Nephron (organoid): Measurements from ENCODE around the gene CENPU.
"Not testable (repeated sequence)": the region's sequence is repeated elsewhere in the genome, so short reads cannot be mapped to it uniquely, and the experiment has no call there.

Source experiments
- H3K27ac Mint-ChIP-seq, 3 experiments: 2 replicates each; pipeline ENCODE4 v1.8.0; 2020; ENCODE audit warnings: mixed read lengths in 3 of 3, mild to moderate bottlenecking in 2 of 3, moderate library complexity in 1 of 3
- H3K27me3 Mint-ChIP-seq: 2 replicates; pipeline ENCODE4 v1.8.0; 2021; ENCODE audit warnings: low read depth, mild to moderate bottlenecking, moderate library complexity, mixed read lengths
- H3K36me3 Mint-ChIP-seq: 2 replicates; pipeline ENCODE4 v1.8.0; 2020; ENCODE audit warnings: low read depth, mixed read lengths
- H3K4me1 Mint-ChIP-seq: 2 replicates; pipeline ENCODE4 v1.8.0; 2020; ENCODE audit warnings: mixed read lengths
- H3K4me3 Mint-ChIP-seq, 3 experiments: 2 replicates each; pipeline ENCODE4 v1.8.0; 2020; ENCODE audit warnings: mild to moderate bottlenecking in 3 of 3, mixed read lengths in 3 of 3, moderate library complexity in 2 of 3
- H3K9me3 Mint-ChIP-seq: 2 replicates; pipeline ENCODE4 v1.8.0; 2020; ENCODE audit warnings: mixed read lengths
- TF ChIP-seq, protein P1 (sequence below), 3 experiments: fragments of 200-600 bp; sonication (generic); IDR thresholded peaks; one replicate each; pipeline ENCODE4 v1.5.0; 2021; ENCODE audit warnings: antibody characterized with exemption in 3 of 3; ENCODE audit not compliant: unreplicated experiment in 3 of 3

The CENPU gene

DNA sequence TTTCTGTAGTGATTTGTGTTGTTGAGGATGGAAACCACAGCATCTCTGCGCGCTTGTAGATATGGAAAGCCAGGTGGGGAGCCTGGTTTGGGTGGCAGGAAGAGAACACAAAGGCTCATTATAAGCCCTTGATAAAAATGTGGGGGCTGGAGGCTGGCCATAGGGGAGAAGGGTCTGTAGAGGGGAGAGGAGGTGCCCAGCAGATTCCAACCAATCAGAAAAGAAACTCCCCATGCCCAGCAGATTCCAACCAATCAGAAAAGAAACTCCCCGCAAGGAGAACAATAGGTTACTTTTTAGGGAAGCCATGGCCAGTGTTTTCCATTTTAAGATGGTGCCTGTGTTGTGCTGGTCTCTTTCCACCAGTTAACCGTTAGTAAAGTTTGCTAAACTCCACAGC, 9.8 kb upstream of the CENPU start:
- H3K4me3 Mint-ChIP-seq, result no peak overlapping the region
- H3K9me3 Mint-ChIP-seq, result peaks cover 8% of the 10 kb centered on the region
- H3K36me3 Mint-ChIP-seq, result no peaks in the 10 kb centered on the region
- H3K27ac Mint-ChIP-seq, result peak overlapping the region in 1 of 3 experiments; percentile 42
- H3K4me1 Mint-ChIP-seq, result peaks cover 29% of the 10 kb centered on the region
- TF ChIP-seq, protein P1, sequence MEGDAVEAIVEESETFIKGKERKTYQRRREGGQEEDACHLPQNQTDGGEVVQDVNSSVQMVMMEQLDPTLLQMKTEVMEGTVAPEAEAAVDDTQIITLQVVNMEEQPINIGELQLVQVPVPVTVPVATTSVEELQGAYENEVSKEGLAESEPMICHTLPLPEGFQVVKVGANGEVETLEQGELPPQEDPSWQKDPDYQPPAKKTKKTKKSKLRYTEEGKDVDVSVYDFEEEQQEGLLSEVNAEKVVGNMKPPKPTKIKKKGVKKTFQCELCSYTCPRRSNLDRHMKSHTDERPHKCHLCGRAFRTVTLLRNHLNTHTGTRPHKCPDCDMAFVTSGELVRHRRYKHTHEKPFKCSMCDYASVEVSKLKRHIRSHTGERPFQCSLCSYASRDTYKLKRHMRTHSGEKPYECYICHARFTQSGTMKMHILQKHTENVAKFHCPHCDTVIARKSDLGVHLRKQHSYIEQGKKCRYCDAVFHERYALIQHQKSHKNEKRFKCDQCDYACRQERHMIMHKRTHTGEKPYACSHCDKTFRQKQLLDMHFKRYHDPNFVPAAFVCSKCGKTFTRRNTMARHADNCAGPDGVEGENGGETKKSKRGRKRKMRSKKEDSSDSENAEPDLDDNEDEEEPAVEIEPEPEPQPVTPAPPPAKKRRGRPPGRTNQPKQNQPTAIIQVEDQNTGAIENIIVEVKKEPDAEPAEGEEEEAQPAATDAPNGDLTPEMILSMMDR (IDR thresholded peaks at IDR 0.05; ENCODE audit: unreplicated experiment in 3 of 3), result no peak
- H3K27me3 Mint-ChIP-seq, result peaks cover 4% of the 10 kb centered on the region

DNA sequence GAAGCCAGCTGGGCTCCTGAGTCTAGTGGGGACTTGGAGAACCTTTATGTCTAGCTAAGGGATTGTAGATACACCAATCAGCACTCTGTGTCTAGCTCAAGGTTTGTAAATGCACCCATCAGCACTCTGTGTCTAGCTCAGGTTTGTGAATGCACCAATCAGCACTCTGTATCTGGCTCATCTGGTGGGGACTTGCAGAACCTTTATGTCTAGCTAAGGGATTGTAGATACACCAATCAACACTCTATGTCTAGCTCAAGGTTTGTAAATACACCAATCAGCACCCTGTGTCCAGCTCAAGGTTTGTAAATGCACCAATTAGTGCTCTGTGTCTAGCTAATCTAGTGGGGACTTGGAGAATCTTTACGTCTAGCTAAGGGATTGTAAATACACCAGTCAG, 7.8 kb upstream of the CENPU start:
- H3K4me1 Mint-ChIP-seq, result peaks cover 11% of the 10 kb centered on the region
- H3K4me3 Mint-ChIP-seq, H3K36me3 Mint-ChIP-seq, H3K9me3 Mint-ChIP-seq, H3K27ac Mint-ChIP-seq, H3K27me3 Mint-ChIP-seq: not testable (repeated sequence)

DNA sequence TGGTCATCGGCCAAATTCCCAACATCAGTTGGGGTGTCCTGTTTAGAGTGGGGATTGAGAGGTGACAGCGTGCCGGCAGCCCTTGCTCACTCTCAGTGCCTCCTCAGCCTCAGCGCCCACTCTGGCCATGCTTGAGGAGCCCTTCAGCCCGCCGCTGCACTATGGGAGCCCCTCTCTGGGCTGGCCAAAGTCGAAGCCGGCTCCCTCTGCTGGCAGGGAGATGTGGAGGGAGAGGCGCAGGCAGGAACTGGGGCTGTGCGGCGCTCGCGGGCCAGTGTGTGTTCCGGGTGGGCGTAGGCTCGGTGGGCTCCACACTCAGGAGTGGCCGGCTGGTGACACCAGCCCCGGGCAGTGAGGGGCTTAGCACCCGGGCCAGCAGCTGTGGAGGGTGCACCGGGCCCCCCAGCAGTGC, 7.1 kb upstream of the CENPU start:
- Mint-ChIP-seq H3K4me3 (no peak overlapping the region), H3K27ac (no peak overlapping the region), H3K36me3 (no peaks in the 10 kb centered on the region), H3K9me3 (peaks cover 8% of the 10 kb centered on the region), H3K4me1 (peaks cover 6% of the 10 kb centered on the region), H3K27me3 (no peaks in the 10 kb centered on the region)
- TF ChIP-seq, protein P1 (IDR thresholded peaks at IDR 0.05; ENCODE audit: unreplicated experiment in 3 of 3), result no peak

DNA sequence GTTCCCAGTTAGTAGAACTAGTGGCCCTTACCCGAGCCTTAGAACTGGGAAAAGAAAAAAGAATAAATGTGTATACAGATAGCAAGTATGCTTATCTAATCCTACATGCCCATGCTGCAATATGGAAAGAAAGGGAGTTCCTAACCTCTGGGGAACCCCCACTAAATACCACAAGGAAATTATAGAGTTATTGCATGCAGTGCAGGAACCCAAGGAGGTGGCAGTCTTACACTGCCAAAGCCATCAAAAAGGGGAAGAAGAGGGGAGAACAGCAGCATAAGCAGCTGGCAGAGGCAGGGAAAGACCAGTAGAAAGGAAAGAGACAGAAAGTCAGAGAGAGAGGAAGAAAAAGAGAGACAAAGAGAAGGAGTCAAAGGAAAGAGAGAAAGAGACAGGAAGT, 5.7 kb upstream of the CENPU start:
- H3K4me3 Mint-ChIP-seq, H3K4me1 Mint-ChIP-seq: not testable (repeated sequence)

DNA sequence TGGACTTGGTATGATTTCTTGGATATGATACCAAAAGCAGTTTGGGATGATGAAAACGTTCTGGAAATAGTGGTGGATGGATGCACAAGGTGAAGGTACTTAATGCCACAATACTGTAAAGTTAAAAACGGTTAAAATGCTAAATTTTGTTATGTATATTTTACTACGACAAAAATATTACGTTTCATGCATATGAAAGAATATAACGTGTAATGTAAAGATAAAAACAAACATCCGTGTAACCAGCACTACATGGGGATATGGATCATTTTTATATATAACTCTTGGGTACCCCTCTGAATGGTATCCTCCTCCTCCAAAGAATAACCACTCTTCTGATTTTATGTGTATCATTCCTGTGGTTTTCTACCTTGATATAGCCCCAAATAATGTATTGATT, 862 bp upstream of the CENPU start:
- Mint-ChIP-seq H3K4me3 (peak overlapping the region; percentile 93 to 97 (median 95)), H3K4me1 (peaks cover 41% of the 10 kb centered on the region), H3K27me3 (peaks cover 4% of the 10 kb centered on the region), H3K27ac (peak overlapping the region; percentile 80 to 90 (median 87)), H3K36me3 (peaks cover 4% of the 10 kb centered on the region), H3K9me3 (peaks cover 3% of the 10 kb centered on the region)
- TF ChIP-seq, protein P1 (IDR thresholded peaks at IDR 0.05; ENCODE audit: unreplicated experiment in 3 of 3), result no peak

More for the DNA sequence above, 5.7 kb upstream of the CENPU start:
- not testable (repeated sequence) for H3K9me3 Mint-ChIP-seq, H3K36me3 Mint-ChIP-seq, H3K27ac Mint-ChIP-seq, H3K27me3 Mint-ChIP-seq

DNA sequence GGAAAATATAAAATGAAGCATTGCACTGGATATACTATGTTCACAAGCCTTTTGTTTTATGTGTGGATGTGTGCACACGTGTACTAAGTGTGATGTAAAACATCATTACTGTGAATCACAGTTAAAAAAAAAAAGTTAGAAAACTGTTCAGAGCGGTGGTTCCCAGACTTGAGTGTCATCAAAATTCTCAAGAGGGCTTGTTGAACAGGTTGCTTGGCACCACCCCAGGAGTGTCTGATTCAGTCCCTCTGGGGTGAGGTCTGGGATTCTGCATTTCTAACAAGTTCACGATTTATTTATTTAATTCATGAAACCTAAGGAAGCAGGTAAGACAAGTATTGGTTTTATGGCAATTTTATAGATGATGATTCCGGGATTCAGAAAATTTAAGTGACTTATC, 1.8 kb downstream of the CENPU start:
- Mint-ChIP-seq H3K27me3 (peaks cover 4% of the 10 kb centered on the region), H3K27ac (peak overlapping the region in 1 of 3 experiments; percentile 28)
- TF ChIP-seq, protein P1 (IDR thresholded peaks at IDR 0.05; ENCODE audit: unreplicated experiment in 3 of 3), result no peak

DNA sequence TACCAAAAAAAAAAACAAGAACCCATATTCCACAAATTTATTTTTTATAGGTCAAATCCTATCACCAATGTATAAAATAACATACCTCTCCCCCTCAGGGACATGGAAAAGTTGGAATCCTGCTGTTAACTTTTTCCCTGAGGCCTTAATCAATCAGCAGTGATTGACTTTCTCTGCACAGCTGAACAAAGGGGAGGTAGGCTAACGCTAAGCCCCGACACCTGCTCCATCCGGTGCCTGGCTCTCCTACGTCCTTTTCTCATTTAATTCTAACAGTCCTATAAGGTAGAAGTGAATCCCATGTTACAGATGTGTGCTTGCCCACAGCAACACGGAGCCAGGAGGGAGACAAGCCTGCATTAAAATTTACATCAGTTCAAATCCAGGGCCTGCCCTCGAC, 2.8 kb downstream of the CENPU start:
- TF ChIP-seq, protein P1 (IDR thresholded peaks at IDR 0.05; ENCODE audit: unreplicated experiment in 3 of 3), result no peak
- no peak overlapping the region for H3K27ac Mint-ChIP-seq
- peaks cover 29% of the 10 kb centered on the region for H3K36me3 Mint-ChIP-seq
- H3K4me3 Mint-ChIP-seq, result peak overlapping the region; percentile 93 to 97 (median 95)
- peaks cover 43% of the 10 kb centered on the region for H3K4me1 Mint-ChIP-seq
- peaks cover 4% of the 10 kb centered on the region for H3K27me3 Mint-ChIP-seq
- H3K9me3 Mint-ChIP-seq, result no peaks in the 10 kb centered on the region

More for the DNA sequence above, 1.8 kb downstream of the CENPU start:
- Mint-ChIP-seq H3K36me3 (peaks cover 22% of the 10 kb centered on the region), H3K4me3 (peak overlapping the region; percentile 93 to 97 (median 95)), H3K4me1 (peaks cover 44% of the 10 kb centered on the region), H3K9me3 (no peaks in the 10 kb centered on the region)
